Keratinocyte (primary cell): ENCODE results near the gene ZNF681.

Experiments used
- EZH2 ChIP-seq: IDR thresholded peaks from one replicate; pipeline ENCODE4 v1.6.1; 2012; ENCODE audit warnings: inconsistent platforms, mild to moderate bottlenecking, low read length, moderate library complexity
- TF ChIP-seq, protein P1 (sequence below), 3 experiments: IDR thresholded peaks in 1 of 3; conservative IDR thresholded peaks in 1 of 3; optimal IDR thresholded peaks in 1 of 3; 2 replicates in 2 of 3; 3 replicates in 1 of 3; pipeline versions ENCODE3 to v1.5.1; 2011; ENCODE audit warnings: low read length in 3 of 3, mild to moderate bottlenecking in 3 of 3, moderate library complexity in 2 of 3, control low read depth in 1 of 3, inconsistent platforms in 1 of 3; ENCODE audit not compliant: insufficient read depth in 2 of 3; ENCODE audit errors: extremely low read depth in 1 of 3

DNA sequence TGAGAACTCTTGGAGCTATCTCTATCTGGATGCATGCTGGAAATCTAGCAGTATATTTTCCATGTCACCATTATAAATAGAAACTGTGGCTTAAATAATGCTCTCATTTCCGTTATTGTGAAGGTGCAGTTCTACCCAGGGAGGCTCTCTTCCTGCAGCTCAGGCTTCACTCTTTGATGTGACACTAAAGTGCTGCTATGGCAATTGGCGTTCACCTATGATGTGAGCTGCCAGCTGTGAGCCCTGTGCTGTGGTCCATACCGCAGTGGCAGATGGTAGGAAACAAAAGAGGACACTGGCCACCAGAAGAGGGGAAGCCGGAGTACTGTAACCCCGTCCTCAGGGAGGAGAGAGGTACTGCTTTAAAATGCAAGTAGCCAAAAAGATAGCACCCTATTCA lies 40.6 kb upstream of the ZNF681 start:
- TF ChIP-seq, protein P1, sequence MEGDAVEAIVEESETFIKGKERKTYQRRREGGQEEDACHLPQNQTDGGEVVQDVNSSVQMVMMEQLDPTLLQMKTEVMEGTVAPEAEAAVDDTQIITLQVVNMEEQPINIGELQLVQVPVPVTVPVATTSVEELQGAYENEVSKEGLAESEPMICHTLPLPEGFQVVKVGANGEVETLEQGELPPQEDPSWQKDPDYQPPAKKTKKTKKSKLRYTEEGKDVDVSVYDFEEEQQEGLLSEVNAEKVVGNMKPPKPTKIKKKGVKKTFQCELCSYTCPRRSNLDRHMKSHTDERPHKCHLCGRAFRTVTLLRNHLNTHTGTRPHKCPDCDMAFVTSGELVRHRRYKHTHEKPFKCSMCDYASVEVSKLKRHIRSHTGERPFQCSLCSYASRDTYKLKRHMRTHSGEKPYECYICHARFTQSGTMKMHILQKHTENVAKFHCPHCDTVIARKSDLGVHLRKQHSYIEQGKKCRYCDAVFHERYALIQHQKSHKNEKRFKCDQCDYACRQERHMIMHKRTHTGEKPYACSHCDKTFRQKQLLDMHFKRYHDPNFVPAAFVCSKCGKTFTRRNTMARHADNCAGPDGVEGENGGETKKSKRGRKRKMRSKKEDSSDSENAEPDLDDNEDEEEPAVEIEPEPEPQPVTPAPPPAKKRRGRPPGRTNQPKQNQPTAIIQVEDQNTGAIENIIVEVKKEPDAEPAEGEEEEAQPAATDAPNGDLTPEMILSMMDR (optimal IDR thresholded peaks at IDR 0.05 in 1 of 3, IDR thresholded peaks at IDR 0.05 in 1 of 3, conservative IDR thresholded peaks at IDR 0.05 in 1 of 3; ENCODE audit: extremely low read depth in 1 of 3, insufficient read depth in 2 of 3, low read length in 3 of 3): no peak
- no peak for TF ChIP-seq EZH2
